GM19467 (cell line): ENCODE data around the gene SLC22A5.
A peak's percentile ranks its signal among the peaks of the same experiment; 100 is the strongest.

Source experiments
- ATAC-seq: cut with Tn5 transposase; IDR thresholded peaks from one replicate; pipeline ENCODE4 v1.9.1; 2021; ENCODE audit warnings: mild to moderate bottlenecking, moderate library complexity; ENCODE audit not compliant: unreplicated experiment

The SLC22A5 gene

GRCh38 chr5:132369474-132370180 lies at the start of gene SLC22A5:
TSS of gene SLC22A5 (plus strand) at chr5:132369710. CDS start at chr5:132369973, 263 bp downstream.
- peak; percentile 81 for ATAC-seq

GRCh38 chr5:132319975-132320374 lies 49.5 kb upstream of the SLC22A5 start:
- no peak for ATAC-seq

GRCh38 chr5:132321109-132321721 lies 48.3 kb upstream of the SLC22A5 start:
- ATAC-seq = no peak

- ATAC-seq = no peak
These were observed 47.2 kb upstream of the SLC22A5 start for GRCh38 chr5:132322266-132322665.

- no peak for ATAC-seq
These were observed 46.3 kb upstream of the SLC22A5 start for GRCh38 chr5:132323202-132323601.

- no peak for ATAC-seq
These were observed 43.8 kb upstream of the SLC22A5 start for GRCh38 chr5:132325691-132326090.

- no peak for ATAC-seq
These were observed 42.1 kb upstream of the SLC22A5 start for GRCh38 chr5:132327252-132327955.

GRCh38 chr5:132334812-132335211 lies 34.7 kb upstream of the SLC22A5 start:
- no peak for ATAC-seq

- ATAC-seq = no peak
These were observed 34.1 kb upstream of the SLC22A5 start for GRCh38 chr5:132335402-132335801.

GRCh38 chr5:132339502-132339901 lies 30.0 kb upstream of the SLC22A5 start:
- ATAC-seq = no peak

- ATAC-seq = no peak
These were observed 27.0 kb upstream of the SLC22A5 start for GRCh38 chr5:132342291-132343180.

- no peak for ATAC-seq
These were observed 24.6 kb upstream of the SLC22A5 start for GRCh38 chr5:132344775-132345514.

GRCh38 chr5:132353486-132353995 lies 16.0 kb upstream of the SLC22A5 start:
- ATAC-seq = no peak

GRCh38 chr5:132354381-132355139 lies 14.9 kb upstream of the SLC22A5 start:
- ATAC-seq = no peak

GRCh38 chr5:132355140-132355765 lies 14.3 kb upstream of the SLC22A5 start:
- ATAC-seq = no peak

GRCh38 chr5:132358775-132359174 lies 10.7 kb upstream of the SLC22A5 start:
- no peak for ATAC-seq

GRCh38 chr5:132362086-132362485 lies 7.4 kb upstream of the SLC22A5 start:
- ATAC-seq = no peak

- no peak for ATAC-seq
These were observed 5.9 kb upstream of the SLC22A5 start for GRCh38 chr5:132363431-132364112.
